Mammary epithelial cell (primary cell): ENCODE results near the gene ACTR5.

ENCODE experiments used
- EZH2 ChIP-seq: IDR thresholded peaks from 2 replicates; pipeline ENCODE4 v1.6.1; 2012; ENCODE audit warnings: low read length, inconsistent platforms, borderline replicate concordance
- TF ChIP-seq, protein P1 (sequence below), 2 donors: IDR thresholded peaks in 1 of 2; conservative IDR thresholded peaks in 1 of 2; 2 replicates each; pipeline ENCODE4 v1.5.1; 2011 to 2012; ENCODE audit warnings: inconsistent platforms in 2 of 2, low read length in 2 of 2, mild to moderate bottlenecking in 2 of 2, control low read depth in 1 of 2, low read depth in 1 of 2; ENCODE audit not compliant: insufficient read depth in 1 of 2; ENCODE audit errors: extremely low read depth in 1 of 2

- TF ChIP-seq, protein P1, sequence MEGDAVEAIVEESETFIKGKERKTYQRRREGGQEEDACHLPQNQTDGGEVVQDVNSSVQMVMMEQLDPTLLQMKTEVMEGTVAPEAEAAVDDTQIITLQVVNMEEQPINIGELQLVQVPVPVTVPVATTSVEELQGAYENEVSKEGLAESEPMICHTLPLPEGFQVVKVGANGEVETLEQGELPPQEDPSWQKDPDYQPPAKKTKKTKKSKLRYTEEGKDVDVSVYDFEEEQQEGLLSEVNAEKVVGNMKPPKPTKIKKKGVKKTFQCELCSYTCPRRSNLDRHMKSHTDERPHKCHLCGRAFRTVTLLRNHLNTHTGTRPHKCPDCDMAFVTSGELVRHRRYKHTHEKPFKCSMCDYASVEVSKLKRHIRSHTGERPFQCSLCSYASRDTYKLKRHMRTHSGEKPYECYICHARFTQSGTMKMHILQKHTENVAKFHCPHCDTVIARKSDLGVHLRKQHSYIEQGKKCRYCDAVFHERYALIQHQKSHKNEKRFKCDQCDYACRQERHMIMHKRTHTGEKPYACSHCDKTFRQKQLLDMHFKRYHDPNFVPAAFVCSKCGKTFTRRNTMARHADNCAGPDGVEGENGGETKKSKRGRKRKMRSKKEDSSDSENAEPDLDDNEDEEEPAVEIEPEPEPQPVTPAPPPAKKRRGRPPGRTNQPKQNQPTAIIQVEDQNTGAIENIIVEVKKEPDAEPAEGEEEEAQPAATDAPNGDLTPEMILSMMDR (conservative IDR thresholded peaks at IDR 0.05 in 1 of 2, IDR thresholded peaks at IDR 0.05 in 1 of 2; ENCODE audit: extremely low read depth in 1 of 2, insufficient read depth in 1 of 2, low read depth in 1 of 2, low read length in 2 of 2): no peak
- TF ChIP-seq EZH2: no peak
Observed at GRCh38 chr20:38812182-38812581, 63.9 kb downstream of the ACTR5 start.
